ENCODE measurements around the gene CCNL2.

DNA sequence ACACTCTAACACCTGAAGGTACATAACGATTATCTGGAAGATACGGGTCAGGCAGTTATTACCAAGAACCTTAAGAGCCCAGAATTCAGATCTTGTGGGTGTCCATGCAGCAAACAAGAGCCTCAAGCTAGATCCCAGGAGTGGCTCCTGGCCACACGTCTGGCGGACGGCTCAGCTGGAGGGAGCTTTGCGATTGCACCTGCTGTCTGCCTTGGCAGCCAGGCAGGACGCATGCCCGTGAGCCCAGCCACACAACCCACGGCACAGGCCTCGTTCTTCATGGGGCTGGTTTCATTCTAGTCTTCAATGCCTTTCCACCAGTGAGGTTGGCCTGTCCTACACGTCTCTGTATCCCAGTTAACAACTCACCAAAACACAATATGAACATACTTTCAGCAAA lies 5.7 kb downstream of the CCNL2 start:
- TF ChIP-seq, protein P1, sequence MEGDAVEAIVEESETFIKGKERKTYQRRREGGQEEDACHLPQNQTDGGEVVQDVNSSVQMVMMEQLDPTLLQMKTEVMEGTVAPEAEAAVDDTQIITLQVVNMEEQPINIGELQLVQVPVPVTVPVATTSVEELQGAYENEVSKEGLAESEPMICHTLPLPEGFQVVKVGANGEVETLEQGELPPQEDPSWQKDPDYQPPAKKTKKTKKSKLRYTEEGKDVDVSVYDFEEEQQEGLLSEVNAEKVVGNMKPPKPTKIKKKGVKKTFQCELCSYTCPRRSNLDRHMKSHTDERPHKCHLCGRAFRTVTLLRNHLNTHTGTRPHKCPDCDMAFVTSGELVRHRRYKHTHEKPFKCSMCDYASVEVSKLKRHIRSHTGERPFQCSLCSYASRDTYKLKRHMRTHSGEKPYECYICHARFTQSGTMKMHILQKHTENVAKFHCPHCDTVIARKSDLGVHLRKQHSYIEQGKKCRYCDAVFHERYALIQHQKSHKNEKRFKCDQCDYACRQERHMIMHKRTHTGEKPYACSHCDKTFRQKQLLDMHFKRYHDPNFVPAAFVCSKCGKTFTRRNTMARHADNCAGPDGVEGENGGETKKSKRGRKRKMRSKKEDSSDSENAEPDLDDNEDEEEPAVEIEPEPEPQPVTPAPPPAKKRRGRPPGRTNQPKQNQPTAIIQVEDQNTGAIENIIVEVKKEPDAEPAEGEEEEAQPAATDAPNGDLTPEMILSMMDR (IDR thresholded peaks at IDR 0.05 in 4 of 5, conservative IDR thresholded peaks at IDR 0.05 in 1 of 5) = no peak
- TF ChIP-seq POLR2A (IDR thresholded peaks at IDR 0.05) = no peak
